NCI-H2107 treated with DMSO at 0.1 percent for 48 hours (cell line): ENCODE measurements around the gene OR2T6.
"Not testable (repeated sequence)": the region's sequence is repeated elsewhere in the genome, so short reads cannot be mapped to it uniquely, and the experiment has no call there.

Experiments
- DNase-seq: peaks from one replicate; lab custom pipeline; 2025; ENCODE audit not compliant: unreplicated experiment; lab: John Stamatoyannopoulos, UW

Gene OR2T6

GRCh38 chr1:248375446-248375845 lies at the start of gene OR2T6:
Gene OR2T6 (plus strand): TSS chr1:248375746. CDS start chr1:248387609, 11,863 bp downstream.
- no peak for DNase-seq

GRCh38 chr1:248343451-248343850 lies 32.1 kb upstream of the OR2T6 start:
- DNase-seq: no peak

- no peak for DNase-seq
Measured at GRCh38 chr1:248348475-248348874, 27.1 kb upstream of the OR2T6 start, which contains the start of gene OR14C36. Gene OR14C36 (plus strand): TSS chr1:248348775. CDS start chr1:248348775, 0 bp downstream.

GRCh38 chr1:248359415-248359814 lies 16.1 kb upstream of the OR2T6 start:
- no peak for DNase-seq

GRCh38 chr1:248361121-248361715 lies 14.3 kb upstream of the OR2T6 start, which contains the start of gene OR2T4:
Gene OR2T4 (plus strand): TSS chr1:248361665. CDS start chr1:248361665, 0 bp downstream.
- DNase-seq: no peak

- no peak for DNase-seq
Measured at GRCh38 chr1:248366609-248367008, 8.9 kb upstream of the OR2T6 start.

- no peak for DNase-seq
Measured at GRCh38 chr1:248372394-248372793, 3.2 kb upstream of the OR2T6 start.

GRCh38 chr1:248373761-248374160 lies 1.8 kb upstream of the OR2T6 start:
- no peak for DNase-seq

- DNase-seq: no peak
Measured at GRCh38 chr1:248376916-248377315, 1.4 kb downstream of the OR2T6 start.

GRCh38 chr1:248380854-248381253 lies 5.3 kb downstream of the OR2T6 start:
- no peak for DNase-seq

- no peak for DNase-seq
Measured at GRCh38 chr1:248388426-248388825, 12.9 kb downstream of the OR2T6 start.

GRCh38 chr1:248393050-248393449 lies 17.5 kb downstream of the OR2T6 start:
- DNase-seq: no peak

GRCh38 chr1:248402748-248403147 lies 27.2 kb downstream of the OR2T6 start, which contains the start of gene OR2T1:
Gene OR2T1 (plus strand): TSS chr1:248403048. CDS start chr1:248406148, 3,100 bp downstream.
- DNase-seq: no peak

- DNase-seq: no peak
Measured at GRCh38 chr1:248404024-248404423, 28.5 kb downstream of the OR2T6 start.

- DNase-seq: no peak
Measured at GRCh38 chr1:248406721-248407692, 31.5 kb downstream of the OR2T6 start.

- DNase-seq: no peak
Measured at GRCh38 chr1:248416226-248416625, 40.7 kb downstream of the OR2T6 start.

- DNase-seq: no peak
Measured at GRCh38 chr1:248417854-248418253, 42.3 kb downstream of the OR2T6 start.

GRCh38 chr1:248421384-248421783 lies 45.8 kb downstream of the OR2T6 start:
- DNase-seq: no peak

- not testable (repeated sequence) for DNase-seq
Measured at GRCh38 chr1:248427526-248428191, 52.1 kb downstream of the OR2T6 start.

GRCh38 chr1:248428192-248428533 lies 52.6 kb downstream of the OR2T6 start:
- not testable (repeated sequence) for DNase-seq

GRCh38 chr1:248431683-248432082 lies 56.1 kb downstream of the OR2T6 start:
- not testable (repeated sequence) for DNase-seq
